CD4-positive, CD25-positive, alpha-beta regulatory T cell (primary cell): ENCODE results near the gene VWA8. TPM values are rescaled to one million over a fixed set of nuclear protein-coding genes. Genes with fewer than 3 reads are reported as not detected.
A peak's percentile ranks its signal among the peaks of the same experiment; 100 is the strongest.
"Not testable (repeated sequence)": the region's sequence is repeated elsewhere in the genome, so short reads cannot be mapped to it uniquely, and the experiment has no call there.

ENCODE experiments used
- ATAC-seq, 2 donors: fragments of 150-1000 bp; cut with Tn5 transposase; one replicate each; pipeline ENCODE4 v1.10.0; 2021; ENCODE audit warnings: low read depth in 2 of 2, moderate number of reproducible peaks in 2 of 2, moderate library complexity in 1 of 2
- DNase-seq, 3 donors: peaks; one replicate each; pipeline versions ENCODE4 v3.0.0 to v3.0.0-alpha.2; 2012 to 2022; ENCODE audit warnings: mixed read lengths in 1 of 3
- H3K27ac ChIP-seq: one replicate; pipeline ENCODE4 v1.7.0; 2013; ENCODE audit warnings: mild to moderate bottlenecking, low read length; ENCODE audit not compliant: insufficient read depth, poor library complexity, severe bottlenecking
- H3K27me3 ChIP-seq: one replicate; pipeline ENCODE4 v1.7.0; 2013; ENCODE audit warnings: low read length; ENCODE audit not compliant: control insufficient read depth, insufficient read depth
- H3K36me3 ChIP-seq: one replicate; pipeline ENCODE4 v1.7.0; 2013; ENCODE audit warnings: mild to moderate bottlenecking, low read length, moderate library complexity; ENCODE audit not compliant: control insufficient read depth, insufficient read depth
- H3K4me1 ChIP-seq: 2 replicates; pipeline ENCODE4 v1.7.0; 2013; ENCODE audit warnings: mild to moderate bottlenecking, low read length; ENCODE audit not compliant: insufficient read depth, control insufficient read depth, poor library complexity, severe bottlenecking
- H3K4me3 ChIP-seq: one replicate; pipeline ENCODE4 v1.7.0; 2013; ENCODE audit warnings: low read depth, mild to moderate bottlenecking, low read length, moderate library complexity
- H3K9me3 ChIP-seq, 2 experiments: 1 replicate in 1 of 2; 2 replicates in 1 of 2; pipeline ENCODE4 v1.7.0; 2013; ENCODE audit warnings: low read length in 2 of 2, mild to moderate bottlenecking in 1 of 2, moderate library complexity in 1 of 2; ENCODE audit not compliant: control insufficient read depth in 2 of 2
- H3K27ac Mint-ChIP-seq, 3 donors: one replicate each; pipeline ENCODE4 v1.8.0; 2020 to 2022; ENCODE audit warnings: mild to moderate bottlenecking in 3 of 3, mixed read lengths in 3 of 3, moderate library complexity in 2 of 3
- H3K27me3 Mint-ChIP-seq: one replicate; pipeline ENCODE4 v1.8.0; 2022; ENCODE audit warnings: mild to moderate bottlenecking, mixed read lengths
- H3K36me3 Mint-ChIP-seq: one replicate; pipeline ENCODE4 v1.8.0; 2020; ENCODE audit warnings: mixed read lengths
- H3K4me1 Mint-ChIP-seq, 4 donors: one replicate each; pipeline ENCODE4 v1.8.0; 2020 to 2022; ENCODE audit warnings: mixed read lengths in 4 of 4, mild to moderate bottlenecking in 1 of 4
- H3K4me3 Mint-ChIP-seq, 4 donors: one replicate each; pipeline ENCODE4 v1.8.0; 2020 to 2022; ENCODE audit warnings: mild to moderate bottlenecking in 4 of 4, mixed read lengths in 4 of 4, moderate library complexity in 3 of 4
- H3K9me3 Mint-ChIP-seq, 7 donors: one replicate each; pipeline ENCODE4 v1.8.0; 2020 to 2022; ENCODE audit warnings: mixed read lengths in 7 of 7, mild to moderate bottlenecking in 3 of 7, moderate library complexity in 2 of 7
- polyA plus RNA-seq, 4 donors: library from polyadenylated mRNA; unstranded; fragments of 300-500 nt; fragmentation: Illumina TruSeq; gene quantifications; one replicate each; pipeline ENCODE4 v1.2.3, GENCODE V29; 2021
- total RNA-seq: library from RNA; stranded (reverse); gene quantifications from one replicate; pipeline ENCODE4 v1.2.3, GENCODE V29; 2022

The VWA8 gene
- total and polyA plus RNA-seq, 5 donors from 2014 or later = 4.0 to 22.8 (median 4.5) TPM

- H3K4me3 ChIP-seq = no peak overlapping the region
- peaks cover 8% of the 10 kb centered on the region for H3K36me3 ChIP-seq
- no peak overlapping the region for H3K4me3 Mint-ChIP-seq
- H3K27ac Mint-ChIP-seq = peak overlapping the region in 1 of 3 donors; percentile 22
- peaks cover 42% of the 10 kb centered on the region for H3K36me3 Mint-ChIP-seq
- H3K4me1 ChIP-seq = no peaks in the 10 kb centered on the region
- H3K9me3 Mint-ChIP-seq = no peaks in the 10 kb centered on the region
- no peaks in the 10 kb centered on the region for H3K9me3 ChIP-seq
- DNase-seq = no peak
- no peaks in the 10 kb centered on the region for H3K27me3 ChIP-seq
- H3K27ac ChIP-seq = no peak overlapping the region
- no peaks in the 10 kb centered on the region for H3K27me3 Mint-ChIP-seq
- peaks cover 0 to 17% (median 9%) of the 10 kb centered on the region in 4 donors for H3K4me1 Mint-ChIP-seq
- ATAC-seq = no peak
Observed at GRCh38 chr13:41577436-41577835, 383.5 kb downstream of the VWA8 start.

GRCh38 chr13:41573640-41574039 is 387.3 kb downstream of the VWA8 start:
- H3K4me1 ChIP-seq, H3K9me3 ChIP-seq, H3K4me3 Mint-ChIP-seq, H3K9me3 Mint-ChIP-seq, H3K27me3 ChIP-seq, H3K27me3 Mint-ChIP-seq, H3K27ac ChIP-seq, H3K4me3 ChIP-seq, H3K36me3 ChIP-seq, DNase-seq, H3K27ac Mint-ChIP-seq, ATAC-seq: not testable (repeated sequence)
- peaks cover 0 to 14% (median 9%) of the 10 kb centered on the region in 4 donors for H3K4me1 Mint-ChIP-seq
- H3K36me3 Mint-ChIP-seq = peaks cover 36% of the 10 kb centered on the region

GRCh38 chr13:41571817-41572340 is 389.0 kb downstream of the VWA8 start:
- not testable (repeated sequence) for H3K36me3 ChIP-seq, H3K9me3 Mint-ChIP-seq, H3K4me3 ChIP-seq, H3K4me1 ChIP-seq, H3K27me3 Mint-ChIP-seq, H3K9me3 ChIP-seq, H3K4me1 Mint-ChIP-seq, H3K27me3 ChIP-seq, H3K27ac Mint-ChIP-seq, H3K27ac ChIP-seq, H3K4me3 Mint-ChIP-seq, DNase-seq, ATAC-seq
- peaks cover 34% of the 10 kb centered on the region for H3K36me3 Mint-ChIP-seq

- no peak overlapping the region for H3K4me3 Mint-ChIP-seq
- DNase-seq (no peak), ATAC-seq (no peak)
- H3K9me3 ChIP-seq = no peaks in the 10 kb centered on the region
- no peaks in the 10 kb centered on the region for H3K27me3 ChIP-seq
- H3K9me3 Mint-ChIP-seq = no peaks in the 10 kb centered on the region
- H3K27ac Mint-ChIP-seq = peak overlapping the region in 2 of 3 donors; percentile 30 to 88
- no peak overlapping the region for H3K4me3 ChIP-seq
- H3K36me3 Mint-ChIP-seq = peaks cover 14% of the 10 kb centered on the region
- no peak overlapping the region for H3K27ac ChIP-seq
- no peaks in the 10 kb centered on the region for H3K27me3 Mint-ChIP-seq
- no peaks in the 10 kb centered on the region for H3K36me3 ChIP-seq
- H3K4me1 ChIP-seq = no peaks in the 10 kb centered on the region
- H3K4me1 Mint-ChIP-seq = no peaks in the 10 kb centered on the region
Observed at GRCh38 chr13:41568972-41569351, 391.9 kb downstream of the VWA8 start.

GRCh38 chr13:41568143-41568971 is 392.6 kb downstream of the VWA8 start:
- ATAC-seq (no peak), DNase-seq (no peak)
- Mint-ChIP-seq H3K36me3 (peaks cover 13% of the 10 kb centered on the region), H3K4me1 (peaks cover 0 to 3% (median 0%) of the 10 kb centered on the region in 4 donors), H3K27ac (peak overlapping the region in 2 of 3 donors; percentile 30 to 88), H3K4me3 (no peak overlapping the region), H3K27me3 (no peaks in the 10 kb centered on the region), H3K9me3 (no peaks in the 10 kb centered on the region)
- no peaks in the 10 kb centered on the region for H3K27me3 ChIP-seq
- no peaks in the 10 kb centered on the region for H3K4me1 ChIP-seq
- H3K9me3 ChIP-seq = no peaks in the 10 kb centered on the region
- H3K27ac ChIP-seq = no peak overlapping the region
- no peaks in the 10 kb centered on the region for H3K36me3 ChIP-seq
- no peak overlapping the region for H3K4me3 ChIP-seq

- no peak overlapping the region for H3K27ac ChIP-seq
- no peak for ATAC-seq
Observed at GRCh38 chr13:41567363-41567762, 393.5 kb downstream of the VWA8 start.

GRCh38 chr13:41565846-41566245 is 395.1 kb downstream of the VWA8 start:
- Histone ChIP-seq H3K9me3 (no peaks in the 10 kb centered on the region), H3K27ac (no peak overlapping the region), H3K4me1 (no peaks in the 10 kb centered on the region), H3K27me3 (no peaks in the 10 kb centered on the region), H3K36me3 (no peaks in the 10 kb centered on the region), H3K4me3 (no peak overlapping the region)
- no peak overlapping the region for H3K4me3 Mint-ChIP-seq
- no peaks in the 10 kb centered on the region for H3K27me3 Mint-ChIP-seq
- peaks cover 0 to 7% (median 3%) of the 10 kb centered on the region in 4 donors for H3K4me1 Mint-ChIP-seq
- DNase-seq = no peak
- H3K27ac Mint-ChIP-seq = peak overlapping the region in 2 of 3 donors; percentile 44 to 55
- ATAC-seq = no peak
- H3K36me3 Mint-ChIP-seq = peaks cover 12% of the 10 kb centered on the region
- no peaks in the 10 kb centered on the region for H3K9me3 Mint-ChIP-seq

More at GRCh38 chr13:41567363-41567762, 393.5 kb downstream of the VWA8 start:
- Mint-ChIP-seq H3K27me3 (no peaks in the 10 kb centered on the region), H3K36me3 (peaks cover 13% of the 10 kb centered on the region), H3K27ac (no peak overlapping the region), H3K4me3 (no peak overlapping the region), H3K9me3 (no peaks in the 10 kb centered on the region), H3K4me1 (peaks cover 0 to 7% (median 1%) of the 10 kb centered on the region in 4 donors)
- Histone ChIP-seq H3K36me3 (no peaks in the 10 kb centered on the region), H3K27me3 (no peaks in the 10 kb centered on the region), H3K4me3 (no peak overlapping the region), H3K4me1 (no peaks in the 10 kb centered on the region), H3K9me3 (no peaks in the 10 kb centered on the region)
- no peak for DNase-seq

- ATAC-seq = no peak
- Mint-ChIP-seq H3K9me3 (no peaks in the 10 kb centered on the region), H3K36me3 (peaks cover 5% of the 10 kb centered on the region), H3K4me1 (peaks cover 0 to 7% (median 3%) of the 10 kb centered on the region in 4 donors), H3K4me3 (no peak overlapping the region), H3K27me3 (no peaks in the 10 kb centered on the region), H3K27ac (peak overlapping the region in 1 of 3 donors; percentile 74)
- no peak for DNase-seq
- H3K4me1 ChIP-seq = no peaks in the 10 kb centered on the region
- no peaks in the 10 kb centered on the region for H3K27me3 ChIP-seq
- H3K36me3 ChIP-seq = no peaks in the 10 kb centered on the region
- H3K4me3 ChIP-seq = no peak overlapping the region
- H3K27ac ChIP-seq = no peak overlapping the region
- no peaks in the 10 kb centered on the region for H3K9me3 ChIP-seq
Observed at GRCh38 chr13:41565216-41565615, 395.7 kb downstream of the VWA8 start.
